A673 (cell line): ENCODE results near the gene SNX30.

Experiments
- CTCF ChIP-seq: fragments of 300-800, 200-600 bp; sonication (generic); conservative IDR thresholded peaks from 2 replicates; pipeline ENCODE4 v1.5.1; 2017; ENCODE audit warnings: low read depth, mild to moderate bottlenecking, antibody characterized with exemption, low read length, moderate library complexity, mixed read lengths
- EZH2 ChIP-seq: fragments of 200-600 bp; sonication (generic); IDR thresholded peaks from 2 replicates; pipeline ENCODE4 v1.6.1; 2017; ENCODE audit warnings: borderline replicate concordance, low read depth, mild to moderate bottlenecking, mixed read lengths, antibody characterized with exemption, low read length; ENCODE audit not compliant: poor library complexity, severe bottlenecking

DNA sequence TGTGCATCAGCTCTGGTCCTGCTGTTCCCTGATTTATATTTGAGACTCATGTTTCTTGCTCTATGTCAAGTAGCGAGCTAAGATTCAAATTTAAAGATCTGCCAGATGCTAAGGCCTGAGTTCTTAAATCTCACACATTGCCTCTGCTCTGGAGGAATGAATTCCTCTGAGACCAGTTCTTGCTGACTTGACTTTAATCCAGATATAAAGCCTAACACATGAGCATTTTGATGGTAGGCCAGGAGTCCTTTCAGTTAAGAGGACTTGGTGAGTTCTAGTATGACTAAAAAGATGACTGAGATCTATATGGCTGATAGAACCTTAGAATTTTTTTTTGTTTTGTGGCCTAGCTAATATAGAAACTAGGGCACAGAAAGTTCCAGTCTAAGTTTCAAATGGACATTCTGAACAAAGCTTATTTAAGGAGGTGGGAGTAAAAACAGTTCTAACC is 31.3 kb upstream of the SNX30 start:
- TF ChIP-seq CTCF (no peak), EZH2 (no peak)
